ENCODE data around the gene PCDHGC3.

The PCDHGC3 gene

GRCh38 chr5:141524604-141525597, 49.1 kb downstream of the PCDHGC3 start:
- peak; percentile 44 for DNase-seq

GRCh38 chr5:141525653-141526052, 49.9 kb downstream of the PCDHGC3 start:
- DNase-seq, result no peak

GRCh38 chr5:141527426-141527825, 51.7 kb downstream of the PCDHGC3 start:
- DNase-seq, result no peak
